Measurements from ENCODE around the gene WWTR1.

WWTR1 gene

GRCh38 chr3:149670742-149671492 lies 13.1 kb upstream of the WWTR1 start:
- POLR2A ChIA-PET, result interaction anchor here (0.6 kb wide), 1 partner anchor 12 kb away, joined by 4 read pairs; no protein-coding TSS in a partner anchor
- no peak for DNase-seq (ENCODE audit: extremely low spot score)
- CTCF ChIA-PET, result interaction anchor here (1.2 to 1.8 kb wide), 3 partner anchors 14 to 47 kb away, joined by 3 to 8 read pairs (median 8); partner anchors contain the start of gene WWTR1
- TF ChIP-seq CTCF (IDR thresholded peaks at IDR 0.05; ENCODE audit: control extremely low read depth, extremely low read depth, low read depth, missing control alignments), result no peak

- ChIA-PET POLR2A (no interaction called here), CTCF (interaction anchor here (1.2 kb wide), 1 partner anchor 47 kb away, joined by 4 read pairs; no protein-coding TSS in a partner anchor)
- no peak for TF ChIP-seq CTCF (IDR thresholded peaks at IDR 0.05; ENCODE audit: control extremely low read depth, extremely low read depth, low read depth, missing control alignments)
- DNase-seq (ENCODE audit: extremely low spot score), result no peak
Observed at GRCh38 chr3:149667576-149667975, 9.8 kb upstream of the WWTR1 start.

GRCh38 chr3:149663966-149664365 lies 6.1 kb upstream of the WWTR1 start:
- POLR2A ChIA-PET, result no interaction called here
- no peak for TF ChIP-seq CTCF (IDR thresholded peaks at IDR 0.05; ENCODE audit: control extremely low read depth, extremely low read depth, low read depth, missing control alignments)
- CTCF ChIA-PET, result interaction anchor here (2.6 kb wide), 1 partner anchor 96 kb away, joined by 6 read pairs; no protein-coding TSS in a partner anchor
- no peak for DNase-seq (ENCODE audit: extremely low spot score)

GRCh38 chr3:149662240-149662887 lies 4.5 kb upstream of the WWTR1 start:
- DNase-seq (ENCODE audit: extremely low spot score), result no peak
- ChIA-PET POLR2A (no interaction called here), CTCF (interaction anchor here (1.2 to 2.6 kb wide), 4 partner anchors 23 to 109 kb away, joined by 3 to 6 read pairs (median 4); no protein-coding TSS in a partner anchor)
- no peak for TF ChIP-seq CTCF (IDR thresholded peaks at IDR 0.05; ENCODE audit: control extremely low read depth, extremely low read depth, low read depth, missing control alignments)

- no peak for TF ChIP-seq CTCF (IDR thresholded peaks at IDR 0.05; ENCODE audit: control extremely low read depth, extremely low read depth, low read depth, missing control alignments)
- DNase-seq (ENCODE audit: extremely low spot score), result no peak
- ChIA-PET POLR2A (no interaction called here), CTCF (interaction anchor here (0.7 to 5.6 kb wide), 7 partner anchors 13 to 91 kb away, joined by 3 to 33 read pairs (median 5); no protein-coding TSS in a partner anchor)
Observed at GRCh38 chr3:149660462-149660861, 2.6 kb upstream of the WWTR1 start.

- CTCF ChIA-PET, result interaction anchor here (0.8 to 5.6 kb wide), 11 partner anchors 12 to 170 kb away, joined by 3 to 33 read pairs (median 4); no protein-coding TSS in a partner anchor
- TF ChIP-seq CTCF (IDR thresholded peaks at IDR 0.05; ENCODE audit: control extremely low read depth, extremely low read depth, low read depth, missing control alignments), result no peak
- POLR2A ChIA-PET, result interaction anchor here (0.6 kb wide), 1 partner anchor 11 kb away, joined by 4 read pairs; no protein-coding TSS in a partner anchor
- DNase-seq (ENCODE audit: extremely low spot score), result peak; percentile 34
Observed at GRCh38 chr3:149658744-149659497, 1.1 kb upstream of the WWTR1 start.
